Measurements from ENCODE around the gene TSPAN9. TPM values are rescaled to one million over a fixed set of nuclear protein-coding genes. Genes with fewer than 3 reads are reported as not detected.

The TSPAN9 gene
- total RNA-seq, 4 donors from 2014 or later = 27.8 to 47.2 (median 34.3) TPM

DNA sequence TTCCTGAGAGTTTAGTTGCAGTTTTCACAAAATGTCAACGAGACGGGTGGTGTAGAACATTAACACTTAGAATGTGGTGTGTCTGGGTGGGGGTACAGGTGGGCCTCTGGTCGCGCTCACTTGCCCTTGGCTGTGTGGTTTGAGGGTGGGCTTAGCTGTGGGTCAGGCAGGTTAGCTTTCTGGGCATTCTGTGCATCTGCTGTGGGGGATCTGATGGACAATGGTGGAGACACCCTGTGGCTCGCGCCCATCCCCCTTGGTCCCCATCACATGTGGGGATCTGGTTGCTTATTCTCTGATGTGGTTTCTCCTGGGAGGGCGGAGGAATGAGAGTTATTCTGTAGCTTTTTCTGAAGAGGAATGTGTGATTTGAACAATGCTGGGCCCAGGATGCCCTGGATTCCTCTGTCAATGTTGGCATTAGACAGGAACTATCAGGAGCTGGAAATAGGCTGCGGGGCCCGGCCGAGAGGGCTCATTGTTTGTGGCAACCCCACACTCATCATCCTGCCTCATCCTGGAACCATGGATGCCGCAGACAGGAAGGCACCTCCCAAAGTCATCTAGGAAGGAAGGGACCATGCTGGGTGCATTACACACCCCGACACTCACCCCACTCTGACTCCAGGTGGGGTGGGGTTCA lies 101.6 kb downstream of the TSPAN9 start:
- no peak for DNase-seq (ENCODE audit: low spot score in 2 of 2)
- Histone ChIP-seq H3K9me3 (no peaks in the 10 kb centered on the region), H3K27ac (no peak overlapping the region), H3K36me3 (no peaks in the 10 kb centered on the region), H3K4me3 (no peak overlapping the region), H3K27me3 (no peaks in the 10 kb centered on the region), H3K4me1 (no peaks in the 10 kb centered on the region)
- WGBS = 79% methylated on average over 12 of the region's 12 CpGs
- TF ChIP-seq EP300 (IDR thresholded peaks at IDR 0.05) (no peak), POLR2AphosphoS5 (IDR thresholded peaks at IDR 0.05) (no peak), POLR2A (IDR thresholded peaks at IDR 0.05) (no peak)
- TF ChIP-seq, protein P1, sequence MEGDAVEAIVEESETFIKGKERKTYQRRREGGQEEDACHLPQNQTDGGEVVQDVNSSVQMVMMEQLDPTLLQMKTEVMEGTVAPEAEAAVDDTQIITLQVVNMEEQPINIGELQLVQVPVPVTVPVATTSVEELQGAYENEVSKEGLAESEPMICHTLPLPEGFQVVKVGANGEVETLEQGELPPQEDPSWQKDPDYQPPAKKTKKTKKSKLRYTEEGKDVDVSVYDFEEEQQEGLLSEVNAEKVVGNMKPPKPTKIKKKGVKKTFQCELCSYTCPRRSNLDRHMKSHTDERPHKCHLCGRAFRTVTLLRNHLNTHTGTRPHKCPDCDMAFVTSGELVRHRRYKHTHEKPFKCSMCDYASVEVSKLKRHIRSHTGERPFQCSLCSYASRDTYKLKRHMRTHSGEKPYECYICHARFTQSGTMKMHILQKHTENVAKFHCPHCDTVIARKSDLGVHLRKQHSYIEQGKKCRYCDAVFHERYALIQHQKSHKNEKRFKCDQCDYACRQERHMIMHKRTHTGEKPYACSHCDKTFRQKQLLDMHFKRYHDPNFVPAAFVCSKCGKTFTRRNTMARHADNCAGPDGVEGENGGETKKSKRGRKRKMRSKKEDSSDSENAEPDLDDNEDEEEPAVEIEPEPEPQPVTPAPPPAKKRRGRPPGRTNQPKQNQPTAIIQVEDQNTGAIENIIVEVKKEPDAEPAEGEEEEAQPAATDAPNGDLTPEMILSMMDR (IDR thresholded peaks at IDR 0.05) = no peak

- Histone ChIP-seq H3K27ac (no peak overlapping the region), H3K4me3 (no peak overlapping the region), H3K36me3 (no peaks in the 10 kb centered on the region), H3K9me3 (no peaks in the 10 kb centered on the region), H3K27me3 (no peaks in the 10 kb centered on the region), H3K4me1 (no peaks in the 10 kb centered on the region)
- WGBS = 63% methylated on average over 12 of the region's 12 CpGs
- TF ChIP-seq, protein P1 (IDR thresholded peaks at IDR 0.05) = no peak
- TF ChIP-seq POLR2AphosphoS5 (IDR thresholded peaks at IDR 0.05) = no peak
- TF ChIP-seq EP300 (IDR thresholded peaks at IDR 0.05) = no peak
- TF ChIP-seq POLR2A (IDR thresholded peaks at IDR 0.05) = no peak
- no peak for DNase-seq (ENCODE audit: low spot score in 2 of 2)
These were observed 102.6 kb downstream of the TSPAN9 start for GRCh38 chr12:3179731-3180130.

DNA sequence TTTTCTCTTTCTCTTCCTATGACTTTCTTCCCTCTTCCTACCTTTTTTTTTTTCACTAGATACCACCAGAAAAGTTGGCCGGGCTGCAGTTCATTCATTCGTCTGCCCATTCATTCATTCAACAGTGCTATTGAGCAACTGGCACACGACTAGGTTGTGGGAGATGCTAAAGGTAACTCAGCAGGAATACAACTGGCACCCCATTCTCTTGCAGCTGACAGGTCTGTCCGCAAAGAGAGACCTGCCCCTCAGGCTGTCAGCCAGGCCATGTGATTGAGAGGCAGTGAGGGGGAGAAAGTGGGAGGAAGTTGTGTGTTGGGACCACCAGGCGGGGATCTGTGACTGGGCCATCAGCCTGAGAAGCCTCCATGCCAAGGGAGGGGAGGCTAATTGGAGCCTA lies 105.2 kb downstream of the TSPAN9 start:
- no peaks in the 10 kb centered on the region for H3K9me3 ChIP-seq
- no peak overlapping the region for H3K4me3 ChIP-seq
- no peak for DNase-seq (ENCODE audit: low spot score in 2 of 2)
- peaks cover 3% of the 10 kb centered on the region for H3K4me1 ChIP-seq
- 70% methylated on average over 5 of the region's 5 CpGs for WGBS
- H3K36me3 ChIP-seq = no peaks in the 10 kb centered on the region
- TF ChIP-seq POLR2A (IDR thresholded peaks at IDR 0.05) (no peak), POLR2AphosphoS5 (IDR thresholded peaks at IDR 0.05) (no peak), EP300 (IDR thresholded peaks at IDR 0.05) (no peak)
- TF ChIP-seq, protein P1 (IDR thresholded peaks at IDR 0.05) = no peak
- no peaks in the 10 kb centered on the region for H3K27me3 ChIP-seq
- H3K27ac ChIP-seq = no peak overlapping the region

DNA sequence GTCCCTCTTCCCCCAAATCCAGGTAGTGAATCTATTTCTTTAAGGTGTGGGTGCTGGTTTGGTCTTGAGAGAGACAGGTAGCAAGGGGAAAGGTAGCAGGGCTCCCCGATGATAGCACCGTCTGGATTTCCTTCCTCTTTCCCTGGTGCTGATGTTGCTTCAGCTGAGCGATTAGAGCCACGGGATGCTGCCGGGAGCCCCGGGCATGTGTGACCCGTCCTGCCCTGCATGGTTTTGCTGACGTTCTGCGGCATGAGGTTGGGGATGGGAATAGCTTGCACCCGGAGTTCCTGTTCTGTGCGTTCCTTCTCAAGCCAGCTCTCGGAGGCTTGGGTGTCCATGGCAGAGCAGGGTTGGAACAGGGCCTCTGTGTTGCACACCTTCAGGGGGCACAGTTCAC lies 107.3 kb downstream of the TSPAN9 start:
- no peak for TF ChIP-seq POLR2AphosphoS5 (IDR thresholded peaks at IDR 0.05)
- no peak for TF ChIP-seq EP300 (IDR thresholded peaks at IDR 0.05)
- TF ChIP-seq, protein P1 (IDR thresholded peaks at IDR 0.05) = no peak
- TF ChIP-seq POLR2A (IDR thresholded peaks at IDR 0.05) = no peak
- H3K27ac ChIP-seq = no peak overlapping the region
- H3K9me3 ChIP-seq = no peaks in the 10 kb centered on the region
- WGBS = 92% methylated on average over 4 of the region's 12 CpGs
- H3K27me3 ChIP-seq = no peaks in the 10 kb centered on the region
- no peak for DNase-seq (ENCODE audit: low spot score in 2 of 2)
- no peaks in the 10 kb centered on the region for H3K36me3 ChIP-seq
- peaks cover 9% of the 10 kb centered on the region for H3K4me1 ChIP-seq
- no peak overlapping the region for H3K4me3 ChIP-seq

GRCh38 chr12:3185260-3185870 lies 108.2 kb downstream of the TSPAN9 start:
- no peaks in the 10 kb centered on the region for H3K36me3 ChIP-seq
- H3K9me3 ChIP-seq = no peaks in the 10 kb centered on the region
- no peak for DNase-seq (ENCODE audit: low spot score in 2 of 2)
- H3K27me3 ChIP-seq = no peaks in the 10 kb centered on the region
- H3K27ac ChIP-seq = no peak overlapping the region
- TF ChIP-seq POLR2AphosphoS5 (IDR thresholded peaks at IDR 0.05) (no peak), EP300 (IDR thresholded peaks at IDR 0.05) (no peak)
- TF ChIP-seq, protein P1 (IDR thresholded peaks at IDR 0.05) = no peak
- H3K4me1 ChIP-seq = peaks cover 9% of the 10 kb centered on the region
- WGBS = 100% methylated on average over 5 of the region's 11 CpGs
- no peak overlapping the region for H3K4me3 ChIP-seq

All from suprapubic skin (tissue), 4 donors.